Right atrium auricular region (tissue), 2 donors: Measurements from ENCODE around the gene TMEM163. TPM values are rescaled to one million over a fixed set of nuclear protein-coding genes. Genes with fewer than 3 reads are reported as not detected.

Source experiments
- DNase-seq: peaks from one replicate; pipeline ENCODE4 v3.0.0-alpha.2; 2019; ENCODE audit warnings: low spot score
- H3K27ac ChIP-seq, 2 donors: fragments of 200-600 bp; sonication (generic); 1 replicate in 1 of 2; 2 replicates in 1 of 2; pipeline ENCODE4 v1.5.1; 2016 to 2019
- H3K27me3 ChIP-seq, 2 donors: fragments of 200-600 bp; sonication (generic); one replicate each; pipeline versions ENCODE4 v1.5.1 to v1.6.0; 2017 to 2019
- H3K36me3 ChIP-seq: fragments of 200-600 bp; sonication (generic); one replicate; pipeline ENCODE4 v1.5.1; 2016
- H3K4me1 ChIP-seq, 2 donors: fragments of 200-600 bp; sonication (generic); one replicate each; pipeline versions ENCODE4 v1.5.1 to v1.6.0; 2017 to 2019
- H3K4me3 ChIP-seq, 2 donors: fragments of 200-600 bp; sonication (generic); 1 replicate in 1 of 2; 2 replicates in 1 of 2; pipeline ENCODE4 v1.5.1; 2017 to 2019; ENCODE audit warnings: mild to moderate bottlenecking in 1 of 2, moderate library complexity in 1 of 2
- H3K9me3 ChIP-seq, 2 donors: fragments of 200-600 bp; sonication (generic); one replicate each; pipeline ENCODE4 v1.5.1; 2019
- total RNA-seq, 2 donors: library from RNA; depleted of rRNA; stranded (reverse); fragments of >200 nt; gene quantifications; one replicate each; pipeline ENCODE4 v1.1.0, GENCODE V29; 2016
- TF ChIP-seq, protein P1 (sequence below), 2 donors: fragments of 200-600 bp; sonication (generic); IDR thresholded peaks; one replicate each; pipeline ENCODE4 v1.5.1; 2019; ENCODE audit warnings: antibody characterized with exemption in 2 of 2

The TMEM163 gene
- total RNA-seq, 2 donors from 2014 or later = 3.1 to 8.9 TPM

DNA sequence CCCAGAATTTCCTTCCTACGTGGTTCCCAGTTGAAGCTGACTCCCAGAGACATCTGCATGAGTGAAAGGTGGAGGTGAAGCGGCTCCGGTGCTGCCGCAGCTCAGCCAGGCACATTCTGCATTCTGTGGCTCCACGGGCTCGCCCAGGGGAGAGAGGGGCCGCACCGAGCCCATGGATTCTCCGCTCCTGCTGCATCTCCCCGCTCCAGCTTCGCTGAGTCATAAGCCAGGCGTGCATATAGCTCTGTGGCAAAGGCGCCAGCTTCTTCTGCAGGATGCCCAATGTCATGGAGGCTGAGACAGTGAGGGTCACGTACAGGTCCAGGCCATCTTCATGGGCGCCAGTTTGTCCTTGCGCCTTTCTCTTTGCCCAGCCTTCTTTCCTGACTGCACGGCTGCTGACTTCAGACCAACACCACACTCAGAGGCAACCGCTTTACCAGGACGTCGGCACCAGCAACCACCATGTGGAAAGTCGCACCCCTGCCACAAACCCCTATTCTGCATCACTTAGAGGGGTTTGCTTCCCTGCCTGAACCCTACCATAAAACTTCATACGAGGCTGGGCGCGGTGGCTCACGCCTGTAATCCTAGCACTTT, 249.2 kb downstream of the TMEM163 start:
- TF ChIP-seq, protein P1, sequence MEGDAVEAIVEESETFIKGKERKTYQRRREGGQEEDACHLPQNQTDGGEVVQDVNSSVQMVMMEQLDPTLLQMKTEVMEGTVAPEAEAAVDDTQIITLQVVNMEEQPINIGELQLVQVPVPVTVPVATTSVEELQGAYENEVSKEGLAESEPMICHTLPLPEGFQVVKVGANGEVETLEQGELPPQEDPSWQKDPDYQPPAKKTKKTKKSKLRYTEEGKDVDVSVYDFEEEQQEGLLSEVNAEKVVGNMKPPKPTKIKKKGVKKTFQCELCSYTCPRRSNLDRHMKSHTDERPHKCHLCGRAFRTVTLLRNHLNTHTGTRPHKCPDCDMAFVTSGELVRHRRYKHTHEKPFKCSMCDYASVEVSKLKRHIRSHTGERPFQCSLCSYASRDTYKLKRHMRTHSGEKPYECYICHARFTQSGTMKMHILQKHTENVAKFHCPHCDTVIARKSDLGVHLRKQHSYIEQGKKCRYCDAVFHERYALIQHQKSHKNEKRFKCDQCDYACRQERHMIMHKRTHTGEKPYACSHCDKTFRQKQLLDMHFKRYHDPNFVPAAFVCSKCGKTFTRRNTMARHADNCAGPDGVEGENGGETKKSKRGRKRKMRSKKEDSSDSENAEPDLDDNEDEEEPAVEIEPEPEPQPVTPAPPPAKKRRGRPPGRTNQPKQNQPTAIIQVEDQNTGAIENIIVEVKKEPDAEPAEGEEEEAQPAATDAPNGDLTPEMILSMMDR (IDR thresholded peaks at IDR 0.05) = no peak
- no peaks in the 10 kb centered on the region for H3K36me3 ChIP-seq
- DNase-seq = peak; percentile 55
- H3K9me3 ChIP-seq = peaks cover 0 to 14% of the 10 kb centered on the region in 2 donors
- no peaks in the 10 kb centered on the region for H3K4me1 ChIP-seq
- H3K27me3 ChIP-seq = no peaks in the 10 kb centered on the region
- H3K4me3 ChIP-seq = no peak overlapping the region
- no peak overlapping the region for H3K27ac ChIP-seq

DNA sequence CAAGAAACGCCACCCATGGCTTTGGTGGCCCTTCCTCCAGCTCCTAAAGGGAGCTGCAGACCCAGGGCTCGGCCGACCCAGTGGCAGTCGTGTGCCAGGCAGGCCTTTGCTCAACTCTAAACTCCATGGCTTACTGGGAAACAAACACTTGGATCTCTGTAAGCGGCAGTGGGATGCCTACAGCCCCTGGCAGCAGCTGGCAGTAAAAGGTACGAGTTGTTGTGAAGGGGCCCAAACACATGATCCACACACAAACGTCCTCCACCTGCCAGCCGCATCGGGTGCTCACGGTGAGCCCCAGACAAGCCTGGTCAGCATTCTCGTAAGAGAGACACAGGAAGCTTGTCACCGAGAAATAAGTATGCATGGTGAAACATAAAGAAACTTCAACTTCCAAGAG, 250.0 kb downstream of the TMEM163 start:
- TF ChIP-seq, protein P1 (IDR thresholded peaks at IDR 0.05) = no peak
- Histone ChIP-seq H3K27me3 (no peaks in the 10 kb centered on the region), H3K36me3 (no peaks in the 10 kb centered on the region), H3K4me3 (no peak overlapping the region), H3K9me3 (peaks cover 0 to 10% of the 10 kb centered on the region in 2 donors), H3K4me1 (no peaks in the 10 kb centered on the region), H3K27ac (no peak overlapping the region)
- peak; percentile 34 for DNase-seq

DNA sequence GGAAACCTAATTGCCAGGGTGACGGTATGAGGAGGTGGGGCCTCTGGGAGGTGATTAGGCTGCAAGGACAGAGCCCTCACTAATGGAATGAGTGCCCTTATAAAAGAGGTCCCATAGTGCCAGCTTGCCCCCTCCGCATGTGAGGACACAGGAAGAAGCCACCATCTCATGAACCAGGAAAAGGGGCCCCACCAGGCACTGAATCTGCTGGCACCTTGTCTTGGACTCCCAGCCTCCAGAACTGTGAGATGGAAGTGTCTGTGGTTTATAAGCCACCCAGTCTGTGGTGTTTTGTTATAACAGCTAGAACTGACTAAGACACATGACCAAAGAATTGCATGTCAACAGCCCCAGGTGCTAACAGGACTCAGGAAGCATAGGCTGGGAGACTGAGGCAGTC, 250.6 kb downstream of the TMEM163 start:
- TF ChIP-seq, protein P1 (IDR thresholded peaks at IDR 0.05) = no peak
- Histone ChIP-seq H3K27me3 (no peaks in the 10 kb centered on the region), H3K36me3 (no peaks in the 10 kb centered on the region), H3K27ac (no peak overlapping the region), H3K9me3 (peaks cover 0 to 4% of the 10 kb centered on the region in 2 donors), H3K4me1 (no peaks in the 10 kb centered on the region), H3K4me3 (no peak overlapping the region)
- peak; percentile 42 for DNase-seq

DNA sequence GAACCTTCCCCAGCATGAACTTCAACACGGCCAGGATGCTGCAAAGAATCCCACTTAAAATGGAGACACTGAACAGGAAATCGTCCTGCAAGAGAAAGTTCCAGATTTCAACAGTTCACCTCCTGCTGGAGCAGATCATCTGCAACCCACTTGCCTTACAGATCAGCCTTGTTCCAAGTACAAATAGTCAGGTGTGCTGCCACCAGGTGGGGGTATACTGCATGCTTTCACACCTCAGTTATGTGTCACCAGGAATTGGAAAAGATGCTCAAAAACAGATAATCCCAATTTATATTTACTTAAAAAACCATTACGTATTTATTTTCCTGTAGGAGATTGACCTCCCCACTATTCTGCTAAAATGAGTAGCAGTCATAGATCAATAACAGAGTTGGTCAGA, 252.7 kb downstream of the TMEM163 start:
- Histone ChIP-seq H3K27ac (no peak overlapping the region), H3K9me3 (no peaks in the 10 kb centered on the region), H3K36me3 (no peaks in the 10 kb centered on the region), H3K4me1 (peaks cover 0 to 1% of the 10 kb centered on the region in 2 donors), H3K27me3 (no peaks in the 10 kb centered on the region), H3K4me3 (no peak overlapping the region)
- peak; percentile 47 for DNase-seq
- TF ChIP-seq, protein P1 (IDR thresholded peaks at IDR 0.05) = peak in 1 of 2 donors; percentile 46

DNA sequence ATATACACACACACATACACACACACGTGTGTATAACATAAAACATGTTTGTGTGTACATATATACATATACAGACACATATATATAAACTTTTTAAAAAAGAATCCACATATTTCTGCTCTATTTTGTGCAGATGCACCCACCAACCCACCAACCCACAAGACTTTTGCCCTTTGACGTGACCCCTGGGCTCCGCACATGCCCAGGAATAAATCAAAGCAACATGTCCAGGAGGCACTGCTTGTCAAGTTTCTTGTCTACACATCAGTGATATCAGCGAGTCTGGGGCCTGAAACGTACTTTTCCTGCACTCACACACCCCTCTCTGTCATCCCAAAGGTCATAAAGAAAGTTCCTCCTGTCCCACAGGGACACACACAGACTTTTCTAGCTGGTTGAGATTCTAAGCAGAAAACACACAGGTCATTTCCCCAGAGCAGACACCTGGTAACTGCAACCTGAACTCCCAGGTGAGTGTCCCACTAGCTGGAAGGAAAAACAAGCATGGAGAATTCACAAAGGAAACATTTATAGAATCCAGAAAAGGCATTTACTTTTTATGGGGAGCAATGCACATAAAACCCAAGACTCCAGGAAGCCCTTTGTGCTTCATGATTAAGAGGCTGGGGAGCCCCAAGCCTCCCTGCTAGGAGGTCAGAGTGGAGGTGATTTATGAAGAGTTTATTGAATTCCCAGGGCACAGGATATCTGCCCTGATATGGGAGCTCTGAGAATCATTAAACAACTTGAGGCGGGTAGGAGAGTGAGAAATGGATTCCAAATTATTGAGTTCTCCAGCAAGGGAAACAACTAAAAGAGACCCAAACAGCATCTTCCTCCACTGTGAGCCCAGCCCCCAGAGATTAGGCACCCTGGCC, 253.3 kb downstream of the TMEM163 start:
- peaks cover 0 to 5% of the 10 kb centered on the region in 2 donors for H3K4me1 ChIP-seq
- H3K27me3 ChIP-seq = no peaks in the 10 kb centered on the region
- H3K36me3 ChIP-seq = no peaks in the 10 kb centered on the region
- no peaks in the 10 kb centered on the region for H3K9me3 ChIP-seq
- H3K27ac ChIP-seq = no peak overlapping the region
- no peak overlapping the region for H3K4me3 ChIP-seq
- peak; percentile 38 for DNase-seq
- TF ChIP-seq, protein P1 (IDR thresholded peaks at IDR 0.05) = no peak
